T-helper 2 cell treated with Interferon-gamma antibody and Interleukin-4, amounts not matched to agents 100 ng/mL and 5 ng/mL, for 36 hours (primary cell): ENCODE results near the gene FYCO1. TPM values are rescaled to one million over a fixed set of nuclear protein-coding genes. Genes with fewer than 3 reads are reported as not detected.

ENCODE experiments used
- intact Hi-C: fragments of 100-400 bp; cut with micrococcal nuclease; formaldehyde crosslinking; loops from one replicate; pipeline ENCODE4 v1.15.1; 2023
- total RNA-seq: library from RNA; stranded (reverse); gene quantifications from 2 replicates; pipeline ENCODE4 v1.2.3, GENCODE V29; 2022

The FYCO1 gene
- total RNA-seq, 1 donor from 2014 or later = 15.7 TPM

DNA sequence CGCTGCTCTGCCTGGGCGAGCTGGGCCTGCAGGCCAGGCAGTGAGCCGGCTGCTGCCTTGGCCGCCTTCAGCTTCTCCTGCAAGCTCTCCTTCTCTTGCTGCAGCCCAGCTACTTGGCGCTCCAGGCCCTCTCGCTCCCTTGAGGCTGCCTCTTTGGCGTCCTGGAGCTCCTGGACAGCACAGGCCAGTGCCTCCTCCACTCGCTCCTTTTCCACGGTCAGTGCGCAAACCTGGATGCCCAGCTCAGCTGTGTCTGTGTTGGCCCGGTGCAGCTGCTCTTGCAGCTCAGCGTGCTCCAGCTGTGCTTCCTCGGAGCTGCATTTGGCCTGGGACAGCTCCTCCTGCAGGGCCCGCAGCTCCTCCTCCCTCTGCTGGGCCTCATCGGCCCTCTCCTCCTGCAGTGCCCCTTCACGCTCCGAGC is 29.2 kb downstream of the FYCO1 start:
- intact Hi-C loops = no loop called here

DNA sequence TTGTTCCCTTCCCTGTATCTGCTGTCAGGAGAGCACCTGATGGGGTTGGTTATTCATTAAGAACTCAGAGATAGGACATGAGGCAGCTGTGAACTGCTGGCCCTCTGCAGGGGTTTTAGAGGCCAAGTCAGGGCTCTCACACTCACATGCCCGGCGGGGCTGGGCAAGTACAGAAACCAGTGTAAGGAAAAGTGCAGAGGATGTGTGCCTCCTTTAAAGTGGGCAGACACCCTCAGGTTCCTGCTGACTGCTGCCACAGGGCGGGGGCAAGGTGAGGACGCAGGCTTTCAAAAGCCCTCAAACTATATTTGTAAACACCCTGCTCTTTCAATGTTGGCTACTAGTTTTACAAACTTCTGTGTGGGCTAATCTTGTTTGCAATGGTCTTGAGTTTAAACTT is 30.0 kb downstream of the FYCO1 start:
- intact Hi-C loops = loop anchor here (2.0 kb wide), 1 partner anchor 15 kb away; no protein-coding TSS in a partner anchor

DNA sequence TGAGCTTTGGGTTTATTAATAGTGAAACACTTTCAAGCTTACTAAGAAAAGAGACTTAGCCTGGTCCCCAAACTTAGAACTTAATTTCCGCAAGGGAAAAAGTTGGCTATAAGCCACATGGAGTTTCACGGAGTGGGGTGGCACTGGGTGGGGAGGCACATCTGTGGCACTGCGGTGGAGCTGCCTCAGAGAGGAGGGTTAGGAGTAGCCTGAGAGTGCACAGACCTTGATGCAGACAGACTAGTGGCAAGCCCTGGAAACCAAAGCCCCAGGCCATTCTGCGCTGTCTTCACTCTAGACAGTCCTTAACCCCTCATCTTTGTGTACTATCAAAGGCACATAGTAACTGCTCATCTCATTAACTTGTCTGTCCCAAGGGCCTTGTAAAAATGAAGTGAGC is 30.4 kb downstream of the FYCO1 start:
- intact Hi-C loops = loop anchor here (2.0 kb wide), 1 partner anchor 14 kb away; no protein-coding TSS in a partner anchor

DNA sequence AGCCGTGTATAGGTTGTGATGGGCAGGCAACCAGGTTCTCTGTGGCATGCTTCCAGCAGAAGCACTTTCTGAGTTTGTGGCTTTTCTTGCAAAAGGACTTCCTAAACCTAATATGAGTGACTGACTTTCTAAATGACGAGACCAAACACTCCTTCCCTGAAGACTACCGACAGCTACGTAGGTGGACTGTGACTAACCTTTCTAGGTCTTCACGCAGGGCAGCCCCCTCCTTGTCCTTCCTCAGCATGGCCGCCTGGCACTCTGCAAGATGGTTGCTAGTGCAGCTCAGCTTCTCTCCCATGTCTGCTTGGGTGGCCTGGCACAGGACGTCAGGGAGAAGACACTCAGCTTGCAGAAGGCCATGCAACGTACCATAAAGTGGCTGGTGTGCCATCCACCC is 31.5 kb downstream of the FYCO1 start:
- intact Hi-C loops = loop anchor here (2.0 kb wide), 1 partner anchor 13 kb away; no protein-coding TSS in a partner anchor

DNA sequence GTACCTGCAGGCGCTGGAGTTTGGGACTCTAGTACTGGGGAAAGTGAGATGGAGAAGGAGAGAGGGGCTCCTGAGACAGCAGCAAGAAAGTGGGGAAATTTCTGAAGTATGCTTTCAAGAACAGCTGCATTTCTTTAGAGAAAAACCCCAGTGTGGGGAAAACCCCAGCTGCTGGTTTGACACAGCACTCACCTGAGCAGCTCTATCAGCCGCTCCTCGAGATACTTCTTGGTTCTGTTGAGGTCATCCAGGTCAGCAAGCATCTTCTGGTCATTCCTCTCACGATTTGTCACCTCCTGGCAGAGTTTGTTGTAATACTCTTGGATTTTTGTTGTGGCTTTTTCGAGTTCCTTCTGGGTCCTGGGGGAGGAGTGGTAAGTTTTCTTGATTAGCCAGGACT is 33.6 kb downstream of the FYCO1 start:
- intact Hi-C loops = no loop called here

DNA sequence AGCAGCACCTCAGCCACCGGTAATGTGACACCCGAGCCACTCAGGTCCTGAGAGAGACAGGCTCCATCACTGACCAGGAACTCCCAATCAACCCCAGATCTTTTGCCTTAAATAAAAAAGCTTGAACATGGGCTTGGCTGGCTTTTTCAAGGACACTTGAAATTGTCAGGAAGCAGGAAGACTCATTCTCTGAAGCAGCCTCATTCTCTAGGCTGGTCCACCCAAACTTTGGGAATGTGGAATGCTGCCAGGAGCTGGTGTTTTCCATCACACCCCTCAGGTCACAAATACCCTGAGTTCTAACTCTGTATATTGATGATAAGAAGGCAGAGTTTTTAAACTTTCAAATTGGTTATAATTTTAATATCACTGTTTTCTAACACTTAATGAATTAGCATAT is 35.3 kb downstream of the FYCO1 start:
- intact Hi-C loops = no loop called here

DNA sequence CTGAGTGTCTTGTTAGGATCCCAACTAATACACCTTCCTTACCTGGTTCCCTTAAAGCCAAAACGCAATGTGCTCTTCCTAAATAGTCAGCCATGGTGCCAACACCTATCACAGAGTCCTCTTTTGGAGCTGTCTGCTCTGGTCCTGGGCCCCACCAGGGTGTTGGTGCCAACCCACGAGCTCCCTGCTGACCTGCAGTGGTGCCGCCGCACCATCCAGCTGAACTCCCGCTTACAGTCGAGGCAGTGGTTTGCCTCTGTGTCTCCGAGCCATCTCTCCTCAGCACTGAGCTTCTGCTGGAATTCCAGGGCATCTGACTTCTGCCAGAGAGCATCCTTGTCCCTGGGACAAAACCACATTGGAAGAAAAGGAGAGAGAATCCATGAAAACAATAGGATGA is 36.4 kb downstream of the FYCO1 start:
- intact Hi-C loops = no loop called here

DNA sequence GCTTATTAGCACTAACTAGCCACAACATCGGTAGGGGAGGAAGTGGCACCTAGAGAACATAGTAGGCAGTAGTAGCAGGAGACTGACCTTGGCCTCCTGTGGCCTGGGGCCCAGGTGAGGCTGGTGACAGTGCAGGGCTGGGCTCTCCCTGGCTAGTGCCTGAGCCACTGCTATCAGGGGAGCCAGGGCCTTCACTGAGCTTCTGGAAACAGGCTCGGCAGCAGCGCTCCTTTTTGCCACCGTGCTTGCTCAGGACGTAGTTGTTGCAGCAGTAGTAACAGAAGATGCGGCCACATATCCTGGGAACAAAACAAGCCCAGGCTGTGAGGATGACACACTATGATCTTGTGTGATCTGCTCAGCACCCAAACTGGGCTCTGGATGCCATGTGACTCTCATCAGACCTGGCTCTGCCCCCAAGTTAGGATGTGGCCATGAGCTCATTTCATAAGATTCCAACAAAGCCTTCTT is 37.3 kb downstream of the FYCO1 start:
- intact Hi-C loops = no loop called here

DNA sequence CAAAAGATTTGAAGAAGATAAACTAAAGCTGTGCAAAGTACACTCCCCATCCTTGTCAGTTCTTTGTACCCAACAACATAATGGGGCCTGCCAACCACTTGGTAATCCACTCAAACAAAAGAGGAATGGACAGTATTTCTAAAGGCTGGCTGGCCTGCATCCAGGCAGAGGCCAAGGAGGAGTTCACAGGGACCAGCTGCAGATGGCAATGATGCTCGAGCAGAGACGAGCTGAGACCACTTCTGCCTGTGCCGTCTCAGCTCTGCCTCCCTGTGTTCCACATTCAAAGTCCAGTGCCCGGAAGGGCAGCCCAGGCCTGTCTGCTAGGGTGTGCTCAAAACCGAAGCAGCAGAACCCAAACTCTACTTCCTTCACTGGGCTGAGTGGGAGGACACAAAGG is 38.0 kb downstream of the FYCO1 start:
- intact Hi-C loops = no loop called here

DNA sequence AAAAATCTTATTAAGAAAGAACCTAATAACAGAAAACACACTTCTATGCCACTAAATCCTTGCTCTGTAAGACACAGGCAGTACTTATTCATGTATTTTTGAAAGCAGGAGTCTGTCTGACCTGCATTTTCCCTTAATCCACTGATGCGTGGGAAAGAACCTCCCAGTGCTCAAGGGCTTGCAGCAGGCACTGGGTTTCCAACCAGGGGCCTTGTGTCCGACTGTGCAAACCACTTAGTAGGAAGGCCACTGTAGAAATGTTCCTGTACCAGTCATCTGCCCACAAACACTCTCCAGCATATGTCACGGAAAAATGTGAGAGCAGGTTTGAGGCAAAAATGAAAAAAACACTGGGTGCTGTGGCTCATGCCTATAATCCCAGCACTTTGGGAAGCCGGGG is 39.9 kb downstream of the FYCO1 start:
- intact Hi-C loops = no loop called here

DNA sequence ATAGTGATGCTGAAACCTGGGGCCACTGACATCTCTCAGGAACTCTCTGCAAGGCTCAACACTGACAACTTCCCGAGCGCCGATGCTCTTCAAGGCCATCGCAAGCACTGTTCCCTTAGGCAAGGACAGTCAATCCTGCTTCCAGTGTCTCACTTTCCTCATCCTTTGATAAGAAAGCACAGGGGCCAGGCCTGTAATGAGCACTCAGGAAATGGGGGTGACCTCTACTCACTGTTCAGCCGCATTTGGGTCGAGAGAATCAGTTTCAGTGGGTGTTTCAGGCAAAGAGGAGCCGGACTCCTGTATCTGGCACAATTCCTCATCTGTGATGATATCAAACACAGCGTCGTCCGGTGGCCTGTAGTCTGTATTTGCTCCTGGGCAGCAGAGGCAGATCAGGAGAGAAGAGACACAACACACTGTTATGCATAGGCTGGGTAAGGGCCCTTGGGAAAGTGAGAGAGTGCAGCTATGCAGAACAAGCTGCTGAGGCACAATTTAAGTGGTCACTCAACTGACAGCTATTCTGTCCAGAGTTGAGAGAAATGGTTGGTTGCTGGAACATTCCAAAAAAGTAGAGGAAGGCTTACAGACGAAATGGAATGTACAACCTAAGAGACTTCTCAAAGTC is 40.5 kb downstream of the FYCO1 start:
- intact Hi-C loops = no loop called here

DNA sequence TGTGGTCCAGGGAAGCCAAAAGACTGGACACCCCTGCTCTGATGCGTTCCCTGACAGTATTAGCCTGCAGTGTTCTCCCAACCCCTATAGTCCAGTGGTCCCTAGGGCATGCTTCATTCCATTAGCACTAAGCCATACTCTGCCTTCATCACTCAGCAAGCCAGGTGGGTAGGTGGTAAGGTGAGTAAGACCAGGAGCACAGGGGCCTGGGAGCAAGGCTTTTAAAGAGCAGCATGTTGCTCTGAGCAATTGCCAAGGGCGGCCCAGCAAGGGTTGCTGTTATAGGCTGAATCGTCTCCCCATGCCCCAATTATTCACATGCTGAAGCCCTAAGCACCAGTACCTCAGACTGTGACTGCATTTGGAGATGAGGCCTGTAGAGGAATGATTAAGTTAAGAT is 41.3 kb downstream of the FYCO1 start:
- intact Hi-C loops = no loop called here

DNA sequence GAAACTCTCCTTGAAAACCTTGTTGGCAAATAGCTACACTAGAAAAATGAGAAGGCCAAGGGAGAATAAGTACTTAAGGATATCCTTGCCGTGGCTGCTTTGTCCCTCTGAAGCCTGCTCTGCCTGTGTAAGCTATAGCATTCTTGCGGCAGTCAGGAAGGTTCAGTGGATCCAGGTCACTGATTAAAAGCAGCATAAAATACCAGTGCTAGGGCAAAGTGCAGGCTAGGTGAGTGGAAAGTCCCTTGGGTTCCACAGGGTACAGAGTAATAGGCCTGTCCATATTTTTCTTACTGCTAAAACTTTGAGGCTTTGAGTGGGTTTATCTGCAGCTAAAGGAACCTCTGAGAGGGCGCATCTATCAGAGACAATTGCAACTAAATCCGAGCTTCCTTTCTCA is 42.1 kb downstream of the FYCO1 start:
- intact Hi-C loops = no loop called here

DNA sequence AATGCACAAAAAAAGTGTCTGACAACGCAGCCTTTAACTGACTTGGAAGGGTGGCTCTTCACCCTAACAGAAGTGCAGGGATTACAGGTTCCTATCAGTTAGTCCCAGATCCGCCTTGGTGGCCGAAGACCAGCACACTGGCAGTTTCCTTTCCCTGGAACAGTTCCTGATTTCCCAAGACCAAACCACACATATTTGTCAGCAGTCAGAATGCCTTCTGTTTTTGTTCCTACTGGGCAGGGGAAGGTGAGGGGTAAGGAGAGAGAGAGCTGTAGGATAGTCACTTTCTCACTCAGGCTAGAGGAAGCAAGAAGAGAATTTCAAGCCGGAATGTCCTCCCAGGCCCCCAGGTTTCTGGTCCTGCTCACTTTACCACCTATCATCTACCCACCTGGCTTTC is 43.2 kb downstream of the FYCO1 start:
- intact Hi-C loops = no loop called here

DNA sequence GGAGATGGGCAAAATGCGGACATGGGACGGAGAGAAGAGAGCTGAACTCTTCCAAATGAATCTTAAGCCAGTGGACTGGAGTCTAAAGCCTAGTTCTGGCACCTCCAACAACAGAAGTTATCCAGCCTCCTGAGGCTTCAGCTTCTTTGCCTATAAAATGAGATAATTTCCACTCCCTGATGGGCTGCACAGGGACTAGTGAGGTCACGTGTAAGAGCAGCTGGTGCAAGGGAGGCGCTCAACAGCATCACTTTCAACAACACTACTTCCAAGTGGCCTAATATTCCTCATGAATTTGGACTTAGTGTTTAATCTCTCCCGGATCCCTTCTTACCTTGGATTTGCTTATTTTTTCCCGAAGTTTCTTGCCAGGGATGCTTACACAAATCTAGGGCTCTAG is 43.7 kb downstream of the FYCO1 start:
- intact Hi-C loops = loop anchor here (2.0 kb wide), 1 partner anchor 13 kb away; no protein-coding TSS in a partner anchor

DNA sequence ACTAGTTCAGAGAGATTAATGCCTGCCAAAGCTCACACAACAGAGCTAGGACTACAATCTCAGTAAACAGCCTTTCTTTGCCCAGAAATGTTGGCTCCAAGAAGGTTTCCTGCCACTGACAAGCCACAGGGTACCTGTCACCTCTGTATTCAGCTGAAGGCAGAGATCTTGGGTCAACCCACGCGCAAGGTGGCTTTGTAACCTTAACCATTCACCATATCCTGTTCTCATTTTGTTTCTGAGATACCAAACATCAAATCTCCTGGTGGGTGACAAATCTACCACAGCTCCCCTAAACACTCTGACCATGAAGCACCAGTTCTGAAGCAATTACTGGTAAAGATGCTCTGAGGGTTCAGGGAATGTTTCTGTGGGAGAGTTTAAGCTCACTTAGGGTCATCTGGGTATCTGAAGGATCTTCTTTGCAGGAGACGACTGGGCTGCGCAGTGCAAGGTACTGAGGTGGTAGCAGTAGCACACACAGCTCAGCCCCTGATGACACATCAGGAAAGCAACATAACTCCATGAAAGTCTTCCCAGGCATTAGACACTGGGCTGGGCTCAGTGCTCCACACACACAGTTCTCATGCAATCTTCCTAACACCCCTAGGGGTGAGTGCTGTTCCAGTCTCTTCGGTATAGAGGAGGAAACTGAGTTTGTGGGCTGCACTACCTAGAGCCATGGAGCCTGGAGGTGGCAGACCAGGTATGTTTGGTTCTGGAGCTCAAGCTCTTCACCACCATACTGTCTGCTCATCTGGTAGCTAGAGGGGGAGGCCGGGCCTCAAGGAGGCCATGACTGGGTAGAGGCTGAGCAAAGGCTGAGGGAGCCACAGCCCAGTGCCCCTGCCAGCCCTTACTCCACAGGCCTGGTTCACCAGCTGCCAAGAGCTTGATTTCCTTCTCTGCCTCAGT is 44.7 kb downstream of the FYCO1 start:
- intact Hi-C loops = loop anchor here (2.0 kb wide), 1 partner anchor 14 kb away; no protein-coding TSS in a partner anchor

DNA sequence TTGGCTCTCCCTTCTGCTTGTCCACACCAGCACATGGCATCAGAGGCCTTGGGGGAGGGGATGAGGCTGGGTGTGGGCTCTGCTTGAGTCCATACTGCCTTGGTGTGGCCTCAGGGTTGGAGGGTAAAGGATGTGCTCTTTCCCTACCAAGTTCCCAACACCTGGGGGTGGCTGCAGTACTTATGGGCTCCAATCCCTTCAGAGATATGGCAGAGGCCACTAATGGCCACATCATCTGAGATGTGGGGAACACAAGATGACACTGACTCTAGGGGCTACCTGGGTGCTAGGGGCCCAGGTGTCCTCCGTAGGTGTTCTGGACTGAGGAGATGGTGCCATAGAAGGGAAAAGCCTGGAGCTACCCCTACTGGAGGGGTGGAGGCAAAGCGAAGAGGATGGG is 45.5 kb downstream of the FYCO1 start:
- intact Hi-C loops = loop anchor here (2.0 kb wide), 1 partner anchor 15 kb away; no protein-coding TSS in a partner anchor

DNA sequence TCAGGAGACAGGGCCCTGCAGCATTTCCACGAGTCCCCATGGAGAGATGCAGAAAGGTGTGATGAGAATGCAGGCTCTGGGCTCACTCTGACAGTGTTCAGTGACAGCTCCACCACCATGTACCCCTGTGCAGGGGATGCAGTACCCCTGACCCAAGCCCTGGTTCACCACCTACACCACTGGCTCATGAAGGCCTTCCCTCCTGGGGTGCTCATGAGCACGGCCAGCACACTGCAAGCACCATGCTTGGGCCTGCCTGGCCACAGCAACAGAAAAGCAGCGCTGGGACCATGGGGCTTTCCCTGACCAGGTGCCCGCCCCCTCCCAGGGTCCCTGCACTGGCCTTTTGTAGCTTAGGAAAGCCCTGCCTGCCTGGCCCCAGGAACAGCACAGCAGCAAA is 46.2 kb downstream of the FYCO1 start:
- intact Hi-C loops = loop anchor here (10.0 kb wide), 1 partner anchor 255 kb away; the partner anchor contains the start of gene CCR1

DNA sequence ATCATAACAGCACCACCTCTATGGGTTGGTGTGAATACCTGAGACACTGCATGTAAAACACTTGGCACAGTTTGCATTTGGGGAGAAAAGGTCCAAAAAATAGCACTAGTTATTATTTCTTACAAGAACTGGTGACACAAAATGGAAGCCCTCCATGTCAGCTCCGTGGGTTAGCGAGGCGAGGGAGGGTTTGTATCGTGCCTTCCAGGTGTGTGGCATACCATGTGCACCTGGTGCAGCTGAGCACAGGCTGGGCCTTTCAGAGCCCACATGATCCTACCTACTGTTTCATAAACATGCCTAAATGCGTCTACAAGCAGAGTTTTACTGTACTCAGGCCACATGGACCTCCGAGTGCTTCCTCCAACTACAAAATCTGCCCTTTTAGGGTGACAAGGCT is 46.7 kb downstream of the FYCO1 start:
- intact Hi-C loops = loop anchor here (10.0 kb wide), 1 partner anchor 256 kb away; the partner anchor contains the start of gene CCR1

DNA sequence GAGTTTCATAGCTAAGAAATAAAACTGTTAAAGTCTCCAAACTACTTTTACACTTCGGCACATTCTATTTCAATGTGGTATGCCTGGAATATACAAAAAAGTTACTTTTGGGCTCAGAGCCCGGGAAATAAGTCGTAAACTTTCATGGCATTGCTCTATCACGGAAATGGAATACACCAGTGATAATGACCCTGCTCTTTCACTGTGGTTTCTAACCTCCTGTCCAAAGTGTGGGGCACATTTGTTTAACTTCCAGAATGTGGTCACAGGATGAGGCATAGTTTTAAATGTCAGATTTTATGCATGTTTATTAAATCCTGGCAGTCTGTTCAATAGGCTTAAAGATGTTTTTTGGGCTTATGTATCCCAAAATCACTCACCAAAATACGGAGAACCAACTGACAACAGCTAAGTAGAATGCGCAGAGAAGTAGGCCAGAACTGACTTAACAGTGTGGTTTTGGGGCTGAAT is 47.3 kb downstream of the FYCO1 start:
- intact Hi-C loops = loop anchor here (10.0 kb wide), 1 partner anchor 256 kb away; the partner anchor contains the start of gene CCR1

DNA sequence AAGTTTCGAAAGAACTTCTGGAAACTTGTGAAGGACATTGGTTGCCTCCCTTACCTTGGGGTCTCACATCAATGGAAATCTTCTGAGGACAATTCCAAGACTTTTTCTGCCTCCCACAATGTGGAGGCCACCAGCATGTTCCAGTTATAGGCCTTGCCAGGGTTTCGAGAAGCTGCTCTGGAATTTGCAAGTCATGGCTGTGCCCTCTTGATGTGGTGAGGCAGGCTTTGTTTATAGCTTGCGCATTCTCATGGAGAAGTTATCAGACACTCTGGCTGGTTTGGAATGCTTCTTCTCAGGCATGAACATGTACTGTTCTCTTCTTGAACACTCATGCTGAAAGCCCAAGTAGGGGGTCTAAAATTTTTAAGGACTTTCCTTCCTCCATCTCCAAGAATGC is 48.3 kb downstream of the FYCO1 start:
- intact Hi-C loops = loop anchor here (10.0 kb wide), 1 partner anchor 257 kb away; the partner anchor contains the start of gene CCR1

DNA sequence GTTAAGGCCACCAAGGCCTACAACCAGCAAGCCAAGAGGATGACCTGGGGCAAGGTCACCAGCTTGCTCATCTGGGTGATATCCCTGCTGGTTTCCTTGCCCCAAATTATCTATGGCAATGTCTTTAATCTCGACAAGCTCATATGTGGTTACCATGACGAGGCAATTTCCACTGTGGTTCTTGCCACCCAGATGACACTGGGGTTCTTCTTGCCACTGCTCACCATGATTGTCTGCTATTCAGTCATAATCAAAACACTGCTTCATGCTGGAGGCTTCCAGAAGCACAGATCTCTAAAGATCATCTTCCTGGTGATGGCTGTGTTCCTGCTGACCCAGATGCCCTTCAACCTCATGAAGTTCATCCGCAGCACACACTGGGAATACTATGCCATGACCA is 48.7 kb downstream of the FYCO1 start:
- intact Hi-C loops = loop anchor here (10.0 kb wide), 1 partner anchor 258 kb away; the partner anchor contains the start of gene CCR1
